IMR-90 (cell line): ENCODE measurements around the gene CHRNG. TPM values are rescaled to one million over a fixed set of nuclear protein-coding genes. Genes with fewer than 3 reads are reported as not detected.

Source experiments
- ATAC-seq: fragments of 200-7000 bp; cut with Tn5 transposase; 2 replicates; pipeline ENCODE4 v1.9.1; 2020; ENCODE audit warnings: low read depth, mild to moderate bottlenecking, moderate library complexity
- BruUV-seq: library from RNA; stranded (reverse); fragments of 400-500 nt; replicated peaks from 2 replicates; lab custom pipeline; 2021; lab: Mats Ljungman, UMichigan
- CTCF ChIA-PET: fragments of 300-600 bp; formaldehyde crosslinking; extraction: SDS; loops from one replicate; lab custom pipeline; 2021; ENCODE audit warnings: antibody characterized with exemption; lab: Yijun Ruan, JAX
- POLR2A ChIA-PET: fragments of 300-600 bp; sonication (Branson Sonifier 250); formaldehyde crosslinking; loops from one replicate; lab custom pipeline; 2022; ENCODE audit warnings: antibody characterized with exemption; ENCODE audit not compliant: unreplicated experiment; lab: Charles Lee
- DNase-seq: peaks from one replicate; pipeline ENCODE4 v3.0.0; 2013
- H2AFZ ChIP-seq: replicated peaks from 2 replicates; pipeline ENCODE3; 2013; ENCODE audit warnings: low read length, mild to moderate bottlenecking; ENCODE audit not compliant: poor library complexity
- H2AK5ac ChIP-seq: 2 replicates; pipeline ENCODE4 v1.6.1; 2013; ENCODE audit warnings: low read depth, low read length, inconsistent platforms
- H2AK9ac ChIP-seq: replicated peaks from 2 replicates; pipeline ENCODE3; 2013; ENCODE audit warnings: mild to moderate bottlenecking, low read depth, low read length, moderate library complexity; ENCODE audit not compliant: poor library complexity
- H2BK120ac ChIP-seq: 2 replicates; pipeline ENCODE4 v1.6.1; 2013; ENCODE audit warnings: low read depth, low read length, inconsistent platforms
- H2BK15ac ChIP-seq: 3 replicates; pipeline ENCODE4 v1.6.1; 2013; ENCODE audit warnings: low read depth, low read length, inconsistent platforms
- H2BK20ac ChIP-seq: 2 replicates; pipeline ENCODE4 v1.6.1; 2013; ENCODE audit warnings: low read depth, mild to moderate bottlenecking, inconsistent platforms, low read length, moderate library complexity
- H2BK5ac ChIP-seq: 2 replicates; pipeline ENCODE4 v1.6.1; 2013; ENCODE audit warnings: mild to moderate bottlenecking, low read depth, low read length, inconsistent platforms; ENCODE audit not compliant: poor library complexity, severe bottlenecking
- H3K14ac ChIP-seq: replicated peaks from 2 replicates; pipeline ENCODE4 v1.6.1; 2013; ENCODE audit warnings: low read depth, low read length, inconsistent platforms
- H3K18ac ChIP-seq: 2 replicates; pipeline ENCODE4 v1.6.1; 2013; ENCODE audit warnings: low read depth, low read length, control low read depth
- H3K23ac ChIP-seq: 2 replicates; pipeline ENCODE4 v1.6.1; 2013; ENCODE audit warnings: low read depth, low read length, inconsistent platforms
- H3K27ac ChIP-seq: 2 replicates; pipeline ENCODE4 v1.5.1; 2013; ENCODE audit warnings: mild to moderate bottlenecking, control low read depth, low read length; ENCODE audit not compliant: insufficient read depth
- H3K27me3 ChIP-seq: 2 replicates; pipeline ENCODE4 v1.6.1; 2013; ENCODE audit warnings: low read length; ENCODE audit not compliant: control insufficient read depth, insufficient read depth
- H3K36me3 ChIP-seq: 2 replicates; pipeline ENCODE4 v1.6.1; 2013; ENCODE audit warnings: low read length, mixed read lengths; ENCODE audit not compliant: control insufficient read depth, insufficient read depth
- H3K4ac ChIP-seq: 2 replicates; pipeline ENCODE4 v1.6.1; 2013; ENCODE audit warnings: low read depth, low read length, inconsistent platforms
- H3K4me1 ChIP-seq: 2 replicates; pipeline ENCODE4 v1.6.1; 2013; ENCODE audit warnings: low read length, mixed read lengths; ENCODE audit not compliant: control insufficient read depth, insufficient read depth
- H3K4me2 ChIP-seq: 2 replicates; pipeline ENCODE4 v1.6.1; 2013; ENCODE audit warnings: low read depth, mild to moderate bottlenecking, control low read depth, low read length, moderate library complexity
- H3K4me3 ChIP-seq: 2 replicates; pipeline ENCODE4 v1.5.1; 2013; ENCODE audit warnings: low read depth, mild to moderate bottlenecking, control low read depth, low read length, moderate library complexity; ENCODE audit not compliant: insufficient read depth
- H3K56ac ChIP-seq: 2 replicates; pipeline ENCODE4 v1.6.1; 2013; ENCODE audit warnings: low read length, inconsistent platforms; ENCODE audit not compliant: insufficient read depth; ENCODE audit errors: extremely low read depth
- H3K79me1 ChIP-seq, 2 experiments: 2 replicates each; pipeline ENCODE4 v1.6.1; 2013; ENCODE audit warnings: low read length in 2 of 2, inconsistent platforms in 1 of 2, low read depth in 1 of 2
- H3K9ac ChIP-seq: 2 replicates; pipeline ENCODE4 v1.6.1; 2013; ENCODE audit warnings: low read depth, low read length, control low read depth
- H3K9me1 ChIP-seq: 2 replicates; pipeline ENCODE4 v1.6.1; 2013; ENCODE audit warnings: low read length, inconsistent platforms; ENCODE audit not compliant: insufficient read depth
- H3K9me3 ChIP-seq: 2 replicates; pipeline ENCODE4 v1.6.1; 2013; ENCODE audit warnings: low read length; ENCODE audit not compliant: control insufficient read depth, insufficient read depth
- H4K20me1 ChIP-seq: 2 replicates; pipeline ENCODE4 v1.6.1; 2013; ENCODE audit warnings: low read length, inconsistent platforms; ENCODE audit not compliant: insufficient read depth
- H4K5ac ChIP-seq: 2 replicates; pipeline ENCODE4 v1.6.1; 2013; ENCODE audit warnings: mild to moderate bottlenecking, low read depth, low read length, control low read depth
- H4K8ac ChIP-seq, 2 experiments: 2 replicates each; pipeline ENCODE4 v1.6.1; 2013; ENCODE audit warnings: low read depth in 2 of 2, low read length in 2 of 2, control low read depth in 1 of 2, inconsistent platforms in 1 of 2
- H4K91ac ChIP-seq: 2 replicates; pipeline ENCODE4 v1.6.1; 2013; ENCODE audit warnings: low read depth, low read length, inconsistent platforms; ENCODE audit not compliant: insufficient read depth
- CTCF ChIP-seq: conservative IDR thresholded peaks from 2 replicates; pipeline ENCODE4 v1.5.1; 2012; ENCODE audit warnings: mild to moderate bottlenecking, low read depth, low read length, improper control_type of control experiment
- SMC3 ChIP-seq: fragments of 150-350 bp; IDR thresholded peaks from 2 replicates; pipeline ENCODE4 v1.6.1; 2016; ENCODE audit warnings: low read depth, mild to moderate bottlenecking, antibody characterized with exemption, low read length, moderate library complexity
- WGBS, 2 experiments: methylation state at CpG; one replicate each; pipeline versions ENCODE4 v1.1.5 to v1.1.7; 2013; ENCODE audit warnings: missing lambda C conversion rate in 2 of 2; ENCODE audit not compliant: insufficient read length in 1 of 2; ENCODE audit errors: extremely low coverage in 2 of 2; 5-methylcytosine and 5-hydroxymethylcytosine counted together
- dilution Hi-C: fragments of 300-500 bp; cut with HindIII; formaldehyde crosslinking; loops from one replicate; pipeline ENCODE4 v1.14.3; 2018; ENCODE audit warnings: low sequenced_read_pairs; ENCODE audit not compliant: unreplicated experiment
- in situ Hi-C: fragments of 300-500 bp; cut with MboI; formaldehyde crosslinking; loops from 3 replicates; pipeline ENCODE4 v1.14.3; 2019; ENCODE audit warnings: low sequenced_read_pairs, inconsistent platforms, mixed read lengths
- intact Hi-C: fragments of 100-400 bp; cut with micrococcal nuclease; formaldehyde crosslinking; loops from 2 replicates; pipeline ENCODE4 v1.10.0; 2022
- polyA plus RNA-seq, 3 experiments: library from polyadenylated mRNA; depleted of rRNA; stranded (reverse); fragments of >200 nt; gene quantifications; 2 replicates each; pipeline ENCODE4 v1.2.3, GENCODE V29; 2012; ENCODE audit warnings: low replicate concordance in 1 of 3
- total RNA-seq: library from RNA; depleted of rRNA; stranded (reverse); fragments of >200 nt; gene quantifications from 2 replicates; pipeline ENCODE4 v1.2.3, GENCODE V29; 2012

The CHRNG gene
- total and polyA plus RNA-seq, 2 of the 4 experiments (the other 2 are of a cell fraction), result not detected

- Histone ChIP-seq H2BK15ac (no peak overlapping the region), H2BK20ac (no peak overlapping the region), H3K23ac (no peak overlapping the region), H3K18ac (no peak overlapping the region), H3K4me2 (no peak overlapping the region), H3K27me3 (peaks cover 71% of the 10 kb centered on the region), H3K36me3 (no peaks in the 10 kb centered on the region), H3K4me3 (no peak overlapping the region), H2AK5ac (no peak overlapping the region), H3K56ac (no peak overlapping the region), H2BK5ac (no peak overlapping the region), H2AFZ (no peak overlapping the region), H3K27ac (no peak overlapping the region), H3K9me1 (no peaks in the 10 kb centered on the region), H4K5ac (no peak overlapping the region), H4K91ac (no peak overlapping the region), H3K14ac (no peak overlapping the region), H3K9me3 (no peaks in the 10 kb centered on the region), H3K79me1 (no peaks in the 10 kb centered on the region), H3K4me1 (no peaks in the 10 kb centered on the region), H4K20me1 (no peaks in the 10 kb centered on the region), H3K9ac (no peak overlapping the region), H4K8ac (no peak overlapping the region), H2AK9ac (no peak overlapping the region), H2BK120ac (no peak overlapping the region), H3K4ac (no peak overlapping the region)
- ATAC-seq, result no peak
- WGBS, 2 experiments, result 33% methylated on average over 1 of the region's 6 CpGs; no CpG with 5 or more reads in 1 of the 2 experiments
- CTCF ChIA-PET, result no interaction called here
- BruUV-seq, result no TSS peak
- dilution Hi-C loops (no loop called here), in situ Hi-C loops (no loop called here), intact Hi-C loops (no loop called here)
- POLR2A ChIA-PET, result no interaction called here
- TF ChIP-seq SMC3 (no peak), CTCF (no peak)
- DNase-seq, result no peak
Measured at GRCh38 chr2:232524771-232525170, 14.7 kb upstream of the CHRNG start.
